IMR-90 (cell line): ENCODE results near the gene DERL3. TPM values are rescaled to one million over a fixed set of nuclear protein-coding genes. Genes with fewer than 3 reads are reported as not detected.

ENCODE experiments used
- ATAC-seq: fragments of 200-7000 bp; cut with Tn5 transposase; 2 replicates; pipeline ENCODE4 v1.9.1; 2020; ENCODE audit warnings: low read depth, mild to moderate bottlenecking, moderate library complexity
- BruUV-seq: library from RNA; stranded (reverse); fragments of 400-500 nt; replicated peaks from 2 replicates; lab custom pipeline; 2021; lab: Mats Ljungman, UMichigan
- CTCF ChIA-PET: fragments of 300-600 bp; formaldehyde crosslinking; extraction: SDS; loops from one replicate; lab custom pipeline; 2021; ENCODE audit warnings: antibody characterized with exemption; lab: Yijun Ruan, JAX
- POLR2A ChIA-PET: fragments of 300-600 bp; sonication (Branson Sonifier 250); formaldehyde crosslinking; loops from one replicate; lab custom pipeline; 2022; ENCODE audit warnings: antibody characterized with exemption; ENCODE audit not compliant: unreplicated experiment; lab: Charles Lee
- DNase-seq: peaks from one replicate; pipeline ENCODE4 v3.0.0; 2013
- H2AFZ ChIP-seq: replicated peaks from 2 replicates; pipeline ENCODE3; 2013; ENCODE audit warnings: low read length, mild to moderate bottlenecking; ENCODE audit not compliant: poor library complexity
- H2AK5ac ChIP-seq: 2 replicates; pipeline ENCODE4 v1.6.1; 2013; ENCODE audit warnings: low read depth, low read length, inconsistent platforms
- H2AK9ac ChIP-seq: replicated peaks from 2 replicates; pipeline ENCODE3; 2013; ENCODE audit warnings: mild to moderate bottlenecking, low read depth, low read length, moderate library complexity; ENCODE audit not compliant: poor library complexity
- H2BK120ac ChIP-seq: 2 replicates; pipeline ENCODE4 v1.6.1; 2013; ENCODE audit warnings: low read depth, low read length, inconsistent platforms
- H2BK15ac ChIP-seq: 3 replicates; pipeline ENCODE4 v1.6.1; 2013; ENCODE audit warnings: low read depth, low read length, inconsistent platforms
- H2BK20ac ChIP-seq: 2 replicates; pipeline ENCODE4 v1.6.1; 2013; ENCODE audit warnings: low read depth, mild to moderate bottlenecking, inconsistent platforms, low read length, moderate library complexity
- H2BK5ac ChIP-seq: 2 replicates; pipeline ENCODE4 v1.6.1; 2013; ENCODE audit warnings: mild to moderate bottlenecking, low read depth, low read length, inconsistent platforms; ENCODE audit not compliant: poor library complexity, severe bottlenecking
- H3K14ac ChIP-seq: replicated peaks from 2 replicates; pipeline ENCODE4 v1.6.1; 2013; ENCODE audit warnings: low read depth, low read length, inconsistent platforms
- H3K18ac ChIP-seq: 2 replicates; pipeline ENCODE4 v1.6.1; 2013; ENCODE audit warnings: low read depth, low read length, control low read depth
- H3K23ac ChIP-seq: 2 replicates; pipeline ENCODE4 v1.6.1; 2013; ENCODE audit warnings: low read depth, low read length, inconsistent platforms
- H3K27ac ChIP-seq: 2 replicates; pipeline ENCODE4 v1.5.1; 2013; ENCODE audit warnings: mild to moderate bottlenecking, control low read depth, low read length; ENCODE audit not compliant: insufficient read depth
- H3K27me3 ChIP-seq: 2 replicates; pipeline ENCODE4 v1.6.1; 2013; ENCODE audit warnings: low read length; ENCODE audit not compliant: control insufficient read depth, insufficient read depth
- H3K36me3 ChIP-seq: 2 replicates; pipeline ENCODE4 v1.6.1; 2013; ENCODE audit warnings: low read length, mixed read lengths; ENCODE audit not compliant: control insufficient read depth, insufficient read depth
- H3K4ac ChIP-seq: 2 replicates; pipeline ENCODE4 v1.6.1; 2013; ENCODE audit warnings: low read depth, low read length, inconsistent platforms
- H3K4me1 ChIP-seq: 2 replicates; pipeline ENCODE4 v1.6.1; 2013; ENCODE audit warnings: low read length, mixed read lengths; ENCODE audit not compliant: control insufficient read depth, insufficient read depth
- H3K4me2 ChIP-seq: 2 replicates; pipeline ENCODE4 v1.6.1; 2013; ENCODE audit warnings: low read depth, mild to moderate bottlenecking, control low read depth, low read length, moderate library complexity
- H3K4me3 ChIP-seq: 2 replicates; pipeline ENCODE4 v1.5.1; 2013; ENCODE audit warnings: low read depth, mild to moderate bottlenecking, control low read depth, low read length, moderate library complexity; ENCODE audit not compliant: insufficient read depth
- H3K56ac ChIP-seq: 2 replicates; pipeline ENCODE4 v1.6.1; 2013; ENCODE audit warnings: low read length, inconsistent platforms; ENCODE audit not compliant: insufficient read depth; ENCODE audit errors: extremely low read depth
- H3K79me1 ChIP-seq, 2 experiments: 2 replicates each; pipeline ENCODE4 v1.6.1; 2013; ENCODE audit warnings: low read length in 2 of 2, inconsistent platforms in 1 of 2, low read depth in 1 of 2
- H3K9ac ChIP-seq: 2 replicates; pipeline ENCODE4 v1.6.1; 2013; ENCODE audit warnings: low read depth, low read length, control low read depth
- H3K9me1 ChIP-seq: 2 replicates; pipeline ENCODE4 v1.6.1; 2013; ENCODE audit warnings: low read length, inconsistent platforms; ENCODE audit not compliant: insufficient read depth
- H3K9me3 ChIP-seq: 2 replicates; pipeline ENCODE4 v1.6.1; 2013; ENCODE audit warnings: low read length; ENCODE audit not compliant: control insufficient read depth, insufficient read depth
- H4K20me1 ChIP-seq: 2 replicates; pipeline ENCODE4 v1.6.1; 2013; ENCODE audit warnings: low read length, inconsistent platforms; ENCODE audit not compliant: insufficient read depth
- H4K5ac ChIP-seq: 2 replicates; pipeline ENCODE4 v1.6.1; 2013; ENCODE audit warnings: mild to moderate bottlenecking, low read depth, low read length, control low read depth
- H4K8ac ChIP-seq, 2 experiments: 2 replicates each; pipeline ENCODE4 v1.6.1; 2013; ENCODE audit warnings: low read depth in 2 of 2, low read length in 2 of 2, control low read depth in 1 of 2, inconsistent platforms in 1 of 2
- H4K91ac ChIP-seq: 2 replicates; pipeline ENCODE4 v1.6.1; 2013; ENCODE audit warnings: low read depth, low read length, inconsistent platforms; ENCODE audit not compliant: insufficient read depth
- CHD1 ChIP-seq: IDR thresholded peaks from 2 replicates; pipeline ENCODE4 v1.6.1; 2012; ENCODE audit warnings: low read depth, low read length, improper control_type of control experiment
- FOS ChIP-seq: fragments of 150-350 bp; IDR thresholded peaks from 2 replicates; pipeline ENCODE4 v1.6.1; 2016; ENCODE audit warnings: low read depth, low read length
- WGBS, 2 experiments: methylation state at CpG; one replicate each; pipeline versions ENCODE4 v1.1.5 to v1.1.7; 2013; ENCODE audit warnings: missing lambda C conversion rate in 2 of 2; ENCODE audit not compliant: insufficient read length in 1 of 2; ENCODE audit errors: extremely low coverage in 2 of 2; 5-methylcytosine and 5-hydroxymethylcytosine counted together
- dilution Hi-C: fragments of 300-500 bp; cut with HindIII; formaldehyde crosslinking; loops from one replicate; pipeline ENCODE4 v1.14.3; 2018; ENCODE audit warnings: low sequenced_read_pairs; ENCODE audit not compliant: unreplicated experiment
- in situ Hi-C: fragments of 300-500 bp; cut with MboI; formaldehyde crosslinking; loops from 3 replicates; pipeline ENCODE4 v1.14.3; 2019; ENCODE audit warnings: low sequenced_read_pairs, inconsistent platforms, mixed read lengths
- intact Hi-C: fragments of 100-400 bp; cut with micrococcal nuclease; formaldehyde crosslinking; loops from 2 replicates; pipeline ENCODE4 v1.10.0; 2022
- polyA plus RNA-seq, 3 experiments: library from polyadenylated mRNA; depleted of rRNA; stranded (reverse); fragments of >200 nt; gene quantifications; 2 replicates each; pipeline ENCODE4 v1.2.3, GENCODE V29; 2012; ENCODE audit warnings: low replicate concordance in 1 of 3
- total RNA-seq: library from RNA; depleted of rRNA; stranded (reverse); fragments of >200 nt; gene quantifications from 2 replicates; pipeline ENCODE4 v1.2.3, GENCODE V29; 2012
- TF ChIP-seq, protein P1 (sequence below): fragments of 150-350 bp; IDR thresholded peaks from 2 replicates; pipeline ENCODE4 v1.6.1; 2016; ENCODE audit warnings: low read depth, mild to moderate bottlenecking, low read length, moderate library complexity, borderline replicate concordance

Gene DERL3
- total and polyA plus RNA-seq, 2 of the 4 experiments (the other 2 are of a cell fraction) = 0.18 to 0.62 TPM

DNA sequence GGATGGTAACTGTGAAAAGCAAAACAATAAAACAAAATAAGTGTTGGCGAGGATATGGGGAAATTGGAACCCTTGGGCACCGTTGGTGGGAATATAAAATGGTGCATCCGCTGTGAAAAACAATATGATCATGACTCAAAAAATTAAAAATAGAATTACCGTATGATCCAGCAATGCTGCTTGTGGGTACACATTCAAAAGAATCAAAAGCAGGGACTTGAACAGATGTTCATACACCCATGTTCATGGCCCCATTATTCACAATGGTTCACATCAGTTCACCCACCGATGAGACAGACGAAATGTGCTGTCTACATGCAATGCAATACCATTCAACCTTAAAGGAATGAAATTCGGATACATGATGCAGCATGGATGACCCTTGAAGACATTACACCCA lies 1.2 kb upstream of the DERL3 start:
- Histone ChIP-seq H2BK120ac (no peak overlapping the region), H2BK20ac (no peak overlapping the region), H3K18ac (no peak overlapping the region), H3K4me1 (peaks cover 9% of the 10 kb centered on the region), H4K5ac (no peak overlapping the region), H2BK15ac (no peak overlapping the region), H4K91ac (no peak overlapping the region), H4K20me1 (peaks cover 7% of the 10 kb centered on the region; the same call in 1 of the 2 replicates), H3K79me1 (no peaks in the 10 kb centered on the region), H3K9me3 (no peaks in the 10 kb centered on the region), H3K27me3 (no peaks in the 10 kb centered on the region; the same call in 1 of the 2 replicates), H2AFZ (no peak overlapping the region), H3K4me2 (no peak overlapping the region), H2BK5ac (no peak overlapping the region), H3K14ac (no peak overlapping the region), H3K56ac (no peak overlapping the region), H3K4me3 (no peak overlapping the region), H4K8ac (no peak overlapping the region), H2AK9ac (no peak overlapping the region), H3K36me3 (peaks cover 15% of the 10 kb centered on the region), H3K27ac (no peak overlapping the region), H3K23ac (no peak overlapping the region), H3K4ac (no peak overlapping the region), H3K9me1 (no peaks in the 10 kb centered on the region), H3K9ac (no peak overlapping the region), H2AK5ac (no peak overlapping the region)
- in situ Hi-C loops = loop anchor here (10.0 kb wide), 1 partner anchor 315 kb away; no protein-coding TSS in a partner anchor
- dilution Hi-C loops = no loop called here
- no peak for ATAC-seq
- 93% methylated on average over 3 of the region's 7 CpGs; no CpG with 5 or more reads in 1 of the 2 experiments for WGBS, 2 experiments
- no peak for TF ChIP-seq FOS
- no peak for TF ChIP-seq CHD1
- TF ChIP-seq, protein P1, sequence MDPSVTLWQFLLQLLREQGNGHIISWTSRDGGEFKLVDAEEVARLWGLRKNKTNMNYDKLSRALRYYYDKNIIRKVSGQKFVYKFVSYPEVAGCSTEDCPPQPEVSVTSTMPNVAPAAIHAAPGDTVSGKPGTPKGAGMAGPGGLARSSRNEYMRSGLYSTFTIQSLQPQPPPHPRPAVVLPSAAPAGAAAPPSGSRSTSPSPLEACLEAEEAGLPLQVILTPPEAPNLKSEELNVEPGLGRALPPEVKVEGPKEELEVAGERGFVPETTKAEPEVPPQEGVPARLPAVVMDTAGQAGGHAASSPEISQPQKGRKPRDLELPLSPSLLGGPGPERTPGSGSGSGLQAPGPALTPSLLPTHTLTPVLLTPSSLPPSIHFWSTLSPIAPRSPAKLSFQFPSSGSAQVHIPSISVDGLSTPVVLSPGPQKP = no peak
- BruUV-seq = no TSS peak
- CTCF ChIA-PET = no interaction called here
- no peak for DNase-seq
- intact Hi-C loops = no loop called here
- POLR2A ChIA-PET = interaction anchor here (0.6 kb wide), 1 partner anchor 259 kb away, joined by 5 read pairs; no protein-coding TSS in a partner anchor
